ENCODE measurements around the gene ACOT9. TPM values are rescaled to one million over a fixed set of nuclear protein-coding genes. Genes with fewer than 3 reads are reported as not detected.
"Not testable (repeated sequence)": the region's sequence is repeated elsewhere in the genome, so short reads cannot be mapped to it uniquely, and the experiment has no call there.

Gene ACOT9
- total RNA-seq, 1 donor from 2014 or later = 44.5 TPM

DNA sequence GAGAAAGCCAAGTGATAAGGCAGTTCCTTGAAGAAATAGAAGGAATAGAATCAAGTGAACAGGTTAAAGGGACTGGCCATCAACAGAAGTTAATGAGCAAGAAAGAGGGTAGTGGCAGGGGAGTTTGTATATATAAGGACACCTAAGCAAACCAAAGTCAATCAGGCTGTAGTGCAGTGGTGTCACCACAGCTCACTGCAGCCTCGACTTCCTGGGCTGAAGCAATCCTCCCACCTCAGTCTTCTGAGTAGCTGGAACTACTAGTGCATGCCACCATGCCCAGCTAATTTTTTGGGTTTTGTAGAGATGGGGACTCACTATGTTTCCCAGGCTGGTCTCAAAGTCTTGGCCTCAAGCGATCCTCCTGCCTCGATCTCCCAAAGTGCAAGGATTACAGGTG, 15.9 kb downstream of the ACOT9 start:
- intact Hi-C loops (cut with DNase I) = no loop called here
- DNase-seq = no peak
- no peak for ATAC-seq (ENCODE audit: poor library complexity)

DNA sequence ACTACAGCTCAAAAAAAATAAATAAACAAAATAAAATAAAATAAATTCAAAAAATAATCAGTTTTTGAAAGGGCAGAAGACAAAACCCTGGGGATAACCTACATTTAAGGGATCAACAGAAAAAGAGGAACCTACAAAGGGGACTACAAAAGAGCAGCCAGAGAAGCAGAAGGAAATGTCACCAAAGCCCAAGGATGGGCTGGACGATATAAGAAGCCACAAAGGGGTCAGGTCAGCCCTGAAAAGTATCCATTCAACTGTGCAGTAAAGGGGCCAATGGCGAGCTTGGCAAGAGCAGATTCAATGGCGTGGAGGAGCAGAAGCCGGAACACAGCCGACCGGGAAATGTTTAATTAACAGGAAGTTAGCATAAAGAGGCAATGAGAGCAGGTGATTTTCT, 16.9 kb downstream of the ACOT9 start:
- ATAC-seq (ENCODE audit: poor library complexity) (no peak), DNase-seq (no peak)
- intact Hi-C loops (cut with DNase I) = no loop called here

- no peak for ATAC-seq (ENCODE audit: poor library complexity)
- intact Hi-C loops (cut with DNase I) = no loop called here
- DNase-seq = no peak
Measured at GRCh38 chrX:23720117-23720677, 22.9 kb downstream of the ACOT9 start.

DNA sequence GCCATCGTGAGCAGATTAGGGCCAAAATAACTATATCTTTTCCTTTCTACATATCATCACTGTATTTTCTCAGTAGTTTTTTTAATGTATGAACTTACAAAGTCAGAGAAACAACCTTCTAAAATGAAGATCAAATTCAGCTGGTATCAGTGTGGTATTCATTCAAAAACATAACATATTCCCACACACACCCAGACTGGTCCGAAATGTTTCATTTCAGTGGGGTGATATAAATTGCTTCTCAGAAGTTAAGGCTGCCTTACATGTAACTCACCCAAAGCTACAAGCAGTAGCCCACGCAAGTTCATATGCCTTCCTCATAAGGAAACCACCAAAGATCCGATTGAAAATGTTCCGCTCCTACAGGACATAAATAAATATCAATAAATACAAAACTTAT, 37.8 kb downstream of the ACOT9 start:
- intact Hi-C loops (cut with DNase I) = no loop called here
- no peak for DNase-seq
- no peak for ATAC-seq (ENCODE audit: poor library complexity)

- intact Hi-C loops (cut with DNase I) = no loop called here
- no peak for ATAC-seq (ENCODE audit: poor library complexity)
- no peak for DNase-seq
Measured at GRCh38 chrX:23704673-23705206, 38.3 kb downstream of the ACOT9 start.

- intact Hi-C loops (cut with DNase I) = loop anchor here (10.0 kb wide), 1 partner anchor 205 kb away; the partner anchor contains the start of genes APOO and CXorf58
- peak; percentile 39 for DNase-seq
- ATAC-seq (ENCODE audit: poor library complexity) = peak; percentile 31
Measured at GRCh38 chrX:23699636-23700194, 43.4 kb downstream of the ACOT9 start.

GRCh38 chrX:23694606-23695005, 48.5 kb downstream of the ACOT9 start:
- ATAC-seq (ENCODE audit: poor library complexity) (peak; percentile 64), DNase-seq (peak; percentile 54)
- intact Hi-C loops (cut with DNase I) = loop anchor here (10.0 kb wide), 1 partner anchor 210 kb away; the partner anchor contains the start of genes APOO and CXorf58

- intact Hi-C loops (cut with DNase I) = loop anchor here (10.0 kb wide), 1 partner anchor 213 kb away; the partner anchor contains the start of genes APOO and CXorf58
- ATAC-seq (ENCODE audit: poor library complexity) (no peak), DNase-seq (no peak)
Measured at GRCh38 chrX:23692166-23692565, 50.9 kb downstream of the ACOT9 start.

DNA sequence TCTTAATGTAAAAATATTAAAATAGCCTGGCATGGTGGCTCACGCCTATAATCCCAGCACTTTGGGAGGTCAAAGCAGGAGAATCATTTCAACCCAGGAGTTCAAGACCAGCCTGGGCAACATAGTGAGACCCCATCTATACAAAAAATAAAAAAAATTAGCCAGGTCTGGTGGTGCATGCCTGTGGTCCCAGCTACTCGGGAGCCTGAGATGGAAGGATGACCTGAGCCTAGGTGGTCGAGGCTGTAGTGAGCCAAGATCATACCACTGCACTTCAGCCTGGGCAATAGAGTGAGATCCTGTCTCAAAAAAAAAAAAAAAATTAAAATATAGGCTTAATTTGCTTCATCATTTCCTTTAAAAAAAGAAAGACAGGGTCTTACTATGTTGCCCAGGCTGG, 66.6 kb downstream of the ACOT9 start:
- intact Hi-C loops (cut with DNase I); DNase-seq: not testable (repeated sequence)

DNA sequence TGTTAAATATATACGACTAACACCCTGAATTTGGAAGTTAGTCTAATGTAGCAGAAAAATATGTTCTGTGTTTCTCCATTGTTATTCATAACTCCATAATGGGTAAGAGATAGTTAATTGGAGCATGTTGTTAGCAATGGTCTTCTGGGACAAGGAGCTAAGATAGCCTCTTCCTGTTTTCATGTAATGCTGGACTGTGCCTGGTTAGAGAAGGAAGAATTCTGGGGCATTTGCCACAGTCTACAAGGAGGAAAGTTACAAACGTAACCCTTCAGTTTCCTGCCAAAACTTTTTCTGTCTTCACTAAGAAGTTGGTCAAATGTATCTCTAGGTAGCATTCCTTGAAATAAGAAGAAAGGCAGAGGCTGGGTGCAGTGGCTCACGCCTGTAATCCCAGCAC, 70.0 kb downstream of the ACOT9 start:
- peak; percentile 71 for ATAC-seq (ENCODE audit: poor library complexity)
- DNase-seq = no peak
- intact Hi-C loops (cut with DNase I) = no loop called here

More for the DNA sequence above, 66.6 kb downstream of the ACOT9 start:
- not testable (repeated sequence) for ATAC-seq (ENCODE audit: poor library complexity)

GRCh38 chrX:23670528-23670927, 72.5 kb downstream of the ACOT9 start:
- intact Hi-C loops (cut with DNase I) = no loop called here
- no peak for ATAC-seq (ENCODE audit: poor library complexity)

DNA sequence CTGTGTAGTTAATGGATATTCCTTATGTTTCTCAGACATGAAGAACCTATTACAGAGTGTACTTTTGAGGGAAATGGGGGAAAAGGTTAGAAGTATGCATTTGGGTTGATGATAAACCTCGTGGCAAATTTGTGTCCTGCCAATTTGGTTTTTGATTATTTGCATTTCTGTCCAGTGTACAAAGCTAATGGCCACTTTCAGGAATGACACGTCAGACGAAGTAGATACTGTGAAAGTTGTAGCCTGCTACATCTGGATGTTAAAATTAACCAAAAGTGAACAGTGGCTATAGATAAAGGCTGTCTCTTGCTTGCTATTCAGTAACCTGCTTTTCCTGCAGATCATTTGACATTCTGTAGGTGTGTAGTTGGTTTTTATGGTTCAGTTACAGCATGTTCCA, 74.7 kb downstream of the ACOT9 start:
- ATAC-seq (ENCODE audit: poor library complexity) (no peak), DNase-seq (no peak)
- intact Hi-C loops (cut with DNase I) = no loop called here

More at GRCh38 chrX:23670528-23670927, 72.5 kb downstream of the ACOT9 start:
- no peak for DNase-seq

DNA sequence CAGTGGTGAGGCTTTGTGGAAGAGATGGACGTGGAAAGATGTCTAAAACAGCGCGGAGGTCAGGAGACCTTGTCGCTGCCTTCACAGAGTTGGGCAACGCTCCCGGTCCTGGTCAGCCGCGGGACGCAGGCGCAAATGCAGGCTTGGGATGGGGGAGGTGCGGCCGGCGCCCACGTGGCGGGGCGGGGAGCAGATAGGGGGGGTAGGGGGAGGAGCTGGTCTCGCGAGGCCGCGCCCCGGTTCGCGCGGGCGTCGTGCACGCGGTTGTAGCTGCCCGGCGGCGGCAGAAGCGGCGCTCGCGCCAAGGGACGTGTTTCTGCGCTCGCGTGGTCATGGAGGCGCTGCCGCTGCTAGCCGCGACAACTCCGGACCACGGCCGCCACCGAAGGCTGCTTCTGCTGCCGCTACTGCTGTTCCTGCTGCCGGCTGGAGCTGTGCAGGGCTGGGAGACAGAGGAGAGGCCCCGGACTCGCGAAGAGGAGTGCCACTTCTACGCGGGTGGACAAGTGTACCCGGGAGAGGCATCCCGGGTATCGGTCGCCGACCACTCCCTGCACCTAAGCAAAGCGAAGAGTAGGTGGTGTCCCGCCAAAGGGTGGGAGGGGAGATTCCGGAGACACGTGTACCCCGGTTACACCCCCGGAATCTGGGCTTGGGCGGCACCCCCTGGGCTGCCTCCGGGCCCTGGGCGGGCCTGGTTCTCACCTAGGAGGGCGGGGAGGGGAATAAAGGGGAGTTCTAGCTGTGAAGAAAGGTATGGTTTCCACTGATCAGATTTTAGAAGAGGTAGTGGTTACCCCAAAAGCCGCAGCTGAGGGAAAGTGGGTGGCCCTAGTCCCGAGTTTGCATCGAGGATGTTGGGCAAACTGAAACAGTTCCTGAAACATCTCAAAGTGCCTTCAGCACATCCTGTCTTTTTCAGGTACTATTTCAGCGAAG, 75.6 kb downstream of the ACOT9 start, which contains the start of gene PRDX4:
PRDX4 (plus strand) TSS at position 255 of the 939 bp plus-strand sequence; CDS start at position 333, 78 bp downstream.
- intact Hi-C loops (cut with DNase I) = no loop called here
- DNase-seq = peak; percentile 93
- peak; percentile 99 for ATAC-seq (ENCODE audit: poor library complexity)

- DNase-seq (no peak), ATAC-seq (ENCODE audit: poor library complexity) (no peak)
- intact Hi-C loops (cut with DNase I) = no loop called here
Measured at GRCh38 chrX:23666282-23666681, 76.8 kb downstream of the ACOT9 start.

DNA sequence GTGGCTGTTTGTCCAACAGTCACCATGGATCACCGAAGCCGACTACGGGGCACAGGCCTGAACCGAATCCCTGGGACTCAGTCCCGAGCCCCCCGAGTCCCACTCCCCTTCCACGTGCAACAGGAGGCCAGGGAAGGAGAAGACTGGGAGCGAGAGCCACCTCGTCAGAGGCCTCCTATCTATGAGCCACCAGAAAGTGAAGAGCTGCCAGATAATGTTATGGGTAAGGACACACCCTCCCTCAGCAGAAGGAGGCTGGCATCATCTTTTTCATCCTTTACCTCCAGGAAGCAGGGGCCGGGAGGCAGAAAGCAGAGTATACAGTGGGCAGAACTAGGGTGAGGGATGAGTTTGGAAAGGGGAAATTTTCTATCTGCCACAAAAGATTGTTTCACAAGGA, 78.6 kb downstream of the ACOT9 start:
- no peak for ATAC-seq (ENCODE audit: poor library complexity)
- intact Hi-C loops (cut with DNase I) = no loop called here

GRCh38 chrX:23662853-23663252, 80.2 kb downstream of the ACOT9 start:
- DNase-seq (no peak), ATAC-seq (ENCODE audit: poor library complexity) (no peak)
- intact Hi-C loops (cut with DNase I) = no loop called here

More for the DNA sequence above, 78.6 kb downstream of the ACOT9 start:
- DNase-seq = no peak

DNA sequence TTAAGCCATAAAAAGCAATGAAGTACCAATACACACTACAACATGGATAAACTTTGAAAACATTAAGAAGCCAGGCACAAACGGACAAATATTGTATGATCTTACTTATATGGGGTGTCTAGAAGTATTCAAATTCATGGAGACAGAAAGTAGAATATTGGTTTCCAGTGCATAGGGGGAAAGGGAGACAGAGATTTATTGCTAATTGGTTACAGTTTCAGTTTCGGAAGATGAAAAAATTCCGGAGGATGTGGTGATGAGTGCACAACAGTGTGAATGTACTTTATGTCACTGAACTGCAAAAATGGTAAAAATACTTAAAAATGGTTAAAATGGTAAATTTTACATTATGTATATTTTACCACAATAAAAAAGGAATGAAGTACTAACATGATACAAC, 80.9 kb downstream of the ACOT9 start:
- DNase-seq = no peak
- ATAC-seq (ENCODE audit: poor library complexity) = no peak
- intact Hi-C loops (cut with DNase I) = no loop called here

- no peak for ATAC-seq (ENCODE audit: poor library complexity)
- DNase-seq = no peak
Measured at GRCh38 chrX:23661671-23662070, 81.4 kb downstream of the ACOT9 start.

DNA sequence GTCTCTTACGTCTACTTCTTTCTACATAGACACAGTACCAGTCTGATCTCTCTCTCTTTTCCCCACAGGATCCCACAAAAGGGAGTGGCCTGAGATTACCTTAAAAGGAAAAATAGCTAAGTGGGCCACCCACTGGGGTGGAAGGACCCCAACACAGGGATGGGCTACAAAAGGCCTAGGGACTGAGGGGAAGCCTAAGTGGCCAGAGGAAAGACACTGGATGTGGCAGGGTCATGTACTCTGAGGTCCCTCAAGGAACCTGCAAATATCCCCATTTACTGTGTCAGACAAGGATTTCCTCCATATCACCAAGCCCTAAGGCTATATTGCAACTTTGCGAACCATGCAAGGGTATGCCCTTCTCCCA, 82.3 kb downstream of the ACOT9 start:
- DNase-seq = no peak
- ATAC-seq (ENCODE audit: poor library complexity) = no peak
- intact Hi-C loops (cut with DNase I) = no loop called here

More at GRCh38 chrX:23661671-23662070, 81.4 kb downstream of the ACOT9 start:
- intact Hi-C loops (cut with DNase I) = no loop called here
